Activated CD4-positive, alpha-beta T cell treated with anti-CD3 and anti-CD28 coated beads for 24 hours (primary cell): Measurements from ENCODE around the gene RABL2B.
A peak's percentile ranks its signal among the peaks of the same experiment; 100 is the strongest.
"Not testable (repeated sequence)": the region's sequence is repeated elsewhere in the genome, so short reads cannot be mapped to it uniquely, and the experiment has no call there.

ENCODE experiments used
- DNase-seq, 2 donors: peaks; one replicate each; pipeline ENCODE4 v3.0.0-alpha.2; 2020; ENCODE audit warnings: low read depth in 2 of 2

RABL2B gene

DNA sequence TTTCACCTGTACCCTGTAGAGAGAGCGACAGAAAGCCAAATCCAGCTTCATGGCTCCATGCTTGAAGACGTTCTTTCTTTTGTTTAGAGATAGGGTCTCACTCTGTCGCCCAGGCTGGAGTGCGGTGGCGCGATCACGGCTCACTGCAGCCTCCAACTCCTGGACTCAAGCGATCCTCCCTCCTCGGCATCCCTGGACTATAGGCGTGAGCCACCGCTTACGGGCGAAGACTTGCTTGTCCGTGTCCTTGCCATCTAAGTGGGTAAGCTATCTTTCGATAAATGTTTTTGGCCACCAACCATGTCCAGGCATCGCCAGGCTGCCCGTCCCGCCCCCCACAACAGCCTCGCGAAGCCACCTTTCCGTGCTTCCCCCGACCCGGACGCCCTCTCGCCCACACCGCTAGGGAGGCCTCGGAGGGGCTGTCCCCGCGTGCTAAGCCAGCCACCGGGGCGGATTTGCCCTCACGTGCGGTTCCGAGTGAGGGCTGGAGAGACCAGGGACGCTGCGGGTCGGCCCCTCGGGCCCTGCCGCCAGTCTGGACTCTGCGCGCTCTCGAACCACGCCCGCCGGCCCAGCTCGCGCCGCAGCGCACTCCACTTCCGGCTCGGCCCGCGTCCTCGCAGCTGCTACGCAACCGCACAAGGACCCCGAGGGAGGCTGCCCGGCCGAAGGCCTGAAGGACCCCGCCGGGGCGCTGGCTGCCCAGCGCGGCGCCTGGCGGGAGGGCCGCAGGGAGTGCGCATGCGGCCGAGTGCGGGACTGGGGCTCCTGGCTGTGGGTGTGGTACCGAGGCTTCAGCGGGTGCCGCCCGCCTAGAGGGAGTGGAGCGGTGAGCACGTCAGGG lies at the start of gene RABL2B:
Gene RABL2B (minus strand): TSS at position 604 of the 847 bp plus-strand sequence. CDS start 1,342 bp downstream, outside the sequence.
- peak; percentile 78 to 79 for DNase-seq

DNA sequence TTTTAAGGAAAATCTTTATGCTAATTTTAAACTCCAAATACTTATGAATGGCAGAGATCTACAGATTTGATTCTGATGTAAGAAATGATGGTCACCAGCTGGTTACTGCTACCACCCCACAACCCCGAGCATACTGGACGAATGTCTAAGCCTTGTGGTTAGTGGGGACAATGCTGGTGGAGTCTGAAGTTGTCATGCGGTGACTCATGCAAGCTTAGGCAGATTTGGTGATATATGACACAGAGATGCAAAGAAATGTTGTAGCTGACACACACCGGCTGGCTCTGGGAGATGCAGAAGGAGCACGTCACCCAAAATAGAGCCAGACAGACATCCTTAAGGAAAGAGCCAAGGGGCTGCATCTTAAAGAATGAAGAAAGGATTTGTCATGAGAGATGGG lies 3.5 kb upstream of the RABL2B start:
- DNase-seq, result not testable (repeated sequence)

GRCh38 chr22:50785289-50785688 lies 1.9 kb upstream of the RABL2B start:
- not testable (repeated sequence) for DNase-seq

GRCh38 chr22:50783880-50784276 lies 442 bp upstream of the RABL2B start:
- not testable (repeated sequence) for DNase-seq

DNA sequence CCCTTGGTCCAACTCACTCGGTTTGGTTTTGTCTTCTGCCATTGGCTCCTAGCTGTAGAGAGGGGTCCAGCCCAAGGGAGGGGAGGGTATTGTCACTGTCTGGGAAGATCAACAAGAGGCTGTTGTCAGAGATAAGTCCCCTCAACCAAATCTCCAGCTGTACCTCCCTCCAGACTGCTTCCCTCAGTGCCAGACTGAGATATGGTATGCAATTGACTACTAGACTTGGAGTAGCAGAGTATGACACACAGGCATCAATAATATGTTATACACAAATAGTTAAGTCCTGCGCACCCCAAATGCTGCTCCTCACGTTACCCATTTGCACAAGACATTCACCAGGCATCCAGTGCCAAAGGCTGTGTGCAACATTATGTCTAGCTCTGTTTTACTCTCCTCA lies 1.2 kb downstream of the RABL2B start:
- not testable (repeated sequence) for DNase-seq

DNA sequence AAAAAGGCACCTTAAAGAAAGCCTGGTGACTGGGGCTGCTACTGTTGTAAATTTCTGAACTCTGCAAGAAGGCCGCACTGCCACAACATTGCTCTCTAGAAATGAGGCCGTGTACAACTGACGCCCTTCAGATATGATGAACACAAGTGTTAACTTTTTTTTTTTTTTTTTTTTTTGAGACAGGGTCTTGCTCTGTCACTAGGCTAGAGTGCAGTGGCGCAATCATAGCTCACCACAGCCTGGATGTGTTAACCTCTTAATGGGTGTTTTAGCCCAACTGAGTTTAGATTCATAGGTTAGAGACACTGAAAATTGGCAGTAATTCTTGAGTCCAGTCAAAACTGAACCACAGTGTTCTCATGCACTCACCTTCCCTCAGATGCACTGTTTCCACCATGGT lies 3.2 kb downstream of the RABL2B start:
- DNase-seq, result not testable (repeated sequence)

DNA sequence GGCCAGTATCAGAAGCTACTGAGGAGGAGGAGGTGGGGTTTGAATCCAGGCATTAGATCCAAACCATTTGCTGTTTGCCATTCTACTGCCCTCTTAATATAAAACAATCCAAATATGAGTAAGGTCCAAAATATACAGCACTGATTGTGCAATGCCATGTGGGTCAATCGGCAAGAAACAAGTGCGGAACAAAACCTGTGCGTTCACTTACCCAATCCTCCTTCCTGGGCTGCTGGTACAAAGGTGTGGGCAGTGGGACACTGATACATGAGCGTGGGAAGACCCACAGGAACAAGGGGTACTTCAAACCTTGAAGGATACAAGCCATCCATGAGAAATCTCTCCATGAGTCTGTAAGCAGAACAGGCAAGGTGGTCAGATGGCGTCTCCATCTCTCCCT lies 5.8 kb downstream of the RABL2B start:
- not testable (repeated sequence) for DNase-seq

GRCh38 chr22:50775132-50775531 lies 8.3 kb downstream of the RABL2B start:
- DNase-seq, result not testable (repeated sequence)

DNA sequence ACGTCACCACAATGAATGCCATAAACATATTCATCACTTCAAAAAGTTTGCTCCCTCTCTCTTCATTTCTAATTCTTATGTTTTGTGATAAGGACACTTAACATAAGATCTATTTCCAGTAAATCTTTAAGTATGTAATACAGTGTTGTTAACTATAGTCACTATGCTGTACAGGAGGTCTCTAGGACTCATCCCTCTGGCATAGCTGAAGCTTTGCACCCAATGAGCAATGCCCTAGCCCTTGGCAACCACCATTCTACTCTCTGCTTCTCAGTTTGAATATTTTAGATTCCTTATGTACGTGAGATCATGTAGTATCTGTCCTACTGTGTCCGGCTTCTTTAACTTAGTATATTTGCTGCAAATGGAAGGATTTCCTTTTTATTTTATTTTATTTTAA lies 19.1 kb downstream of the RABL2B start:
- not testable (repeated sequence) for DNase-seq

GRCh38 chr22:50761829-50762228 lies 21.6 kb downstream of the RABL2B start:
- DNase-seq, result not testable (repeated sequence)

- DNase-seq, result not testable (repeated sequence)
These were observed 23.7 kb downstream of the RABL2B start for GRCh38 chr22:50759597-50760341.

DNA sequence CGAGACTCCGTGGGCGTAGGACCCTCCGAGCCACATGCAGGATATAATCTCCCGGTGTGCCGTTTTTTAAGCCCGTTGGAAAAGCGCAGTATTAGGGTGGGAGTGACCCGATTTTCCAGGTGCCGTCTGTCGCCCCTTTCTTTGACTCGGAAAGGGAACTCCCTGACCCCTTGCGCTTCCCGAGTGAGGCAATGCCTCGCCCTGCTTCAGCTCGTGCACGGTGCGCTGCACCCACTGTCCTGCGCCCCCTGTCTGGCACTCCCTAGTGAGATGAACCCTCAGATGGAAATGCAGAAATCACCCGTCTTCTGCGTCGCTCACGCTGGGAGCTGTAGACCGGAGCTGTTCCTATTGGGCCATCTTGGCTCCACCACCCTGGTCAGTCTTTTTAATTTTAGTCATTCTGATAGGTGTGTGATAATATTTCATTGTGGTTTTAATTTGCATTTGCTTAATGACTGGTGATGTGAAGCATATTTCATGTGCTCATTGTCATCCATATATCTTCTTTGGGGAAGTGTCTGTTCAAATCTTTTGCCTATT lies 26.4 kb downstream of the RABL2B start:
- DNase-seq, result peak; percentile 14 to 22

- DNase-seq, result not testable (repeated sequence)
These were observed 27.0 kb downstream of the RABL2B start for GRCh38 chr22:50756406-50756805.

- DNase-seq, result not testable (repeated sequence)
These were observed 28.2 kb downstream of the RABL2B start for GRCh38 chr22:50755251-50755650.

- not testable (repeated sequence) for DNase-seq
These were observed 33.9 kb downstream of the RABL2B start for GRCh38 chr22:50749302-50750074.

DNA sequence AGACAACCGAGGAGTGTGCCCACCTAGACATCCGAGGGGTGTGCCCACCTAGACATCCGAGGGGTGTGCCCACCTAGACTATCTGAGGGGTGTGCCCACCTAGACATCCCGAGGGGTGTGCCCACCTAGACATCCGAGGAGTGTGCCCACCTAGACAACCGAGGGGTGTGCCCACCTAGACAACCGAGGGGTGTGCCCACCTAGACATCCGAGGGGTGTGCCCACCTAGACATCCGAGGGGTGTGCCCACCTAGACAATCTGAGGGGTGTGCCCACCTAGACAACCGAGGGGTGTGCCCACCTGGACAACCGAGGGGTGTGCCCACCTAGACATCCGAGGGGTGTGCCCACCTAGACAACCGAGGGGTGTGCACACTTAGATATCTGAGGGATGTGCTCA lies 34.8 kb downstream of the RABL2B start:
- DNase-seq, result not testable (repeated sequence)

DNA sequence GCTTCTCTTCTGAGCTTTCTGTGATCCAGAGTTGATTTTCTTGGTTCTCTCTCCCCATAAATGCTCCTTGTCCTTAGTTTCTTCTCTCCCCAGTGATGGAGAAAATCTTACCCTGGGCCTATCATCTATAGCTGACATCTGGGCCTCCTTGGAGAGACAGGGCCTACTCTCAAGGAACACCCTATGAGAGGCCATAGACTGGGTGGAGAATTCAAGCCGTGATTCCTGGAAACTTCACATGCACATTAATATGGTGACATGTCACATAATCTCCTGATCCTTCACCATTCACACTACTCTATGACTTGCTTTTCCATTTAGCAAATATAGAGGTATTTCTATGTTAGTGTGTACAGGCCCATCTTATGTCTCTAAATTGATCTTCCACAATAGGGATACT lies 35.9 kb downstream of the RABL2B start:
- not testable (repeated sequence) for DNase-seq

DNA sequence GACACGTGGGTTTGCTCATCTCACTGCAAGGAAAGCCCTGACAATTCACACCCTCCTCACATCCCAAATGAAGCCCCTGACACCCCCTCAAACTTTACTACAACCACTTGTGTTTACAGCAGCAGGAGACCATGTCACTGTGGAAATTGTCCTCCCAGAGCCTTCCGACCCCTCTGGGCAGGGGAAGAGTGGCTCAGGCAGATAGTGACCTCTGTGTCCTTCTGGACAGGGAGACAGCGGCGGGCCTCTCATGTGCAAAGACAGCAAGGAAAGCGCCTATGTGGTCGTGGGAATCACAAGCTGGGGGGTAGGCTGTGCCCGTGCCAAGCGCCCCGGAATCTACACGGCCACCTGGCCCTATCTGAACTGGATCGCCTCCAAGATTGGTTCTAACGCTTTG lies 39.0 kb downstream of the RABL2B start:
- DNase-seq, result not testable (repeated sequence)

DNA sequence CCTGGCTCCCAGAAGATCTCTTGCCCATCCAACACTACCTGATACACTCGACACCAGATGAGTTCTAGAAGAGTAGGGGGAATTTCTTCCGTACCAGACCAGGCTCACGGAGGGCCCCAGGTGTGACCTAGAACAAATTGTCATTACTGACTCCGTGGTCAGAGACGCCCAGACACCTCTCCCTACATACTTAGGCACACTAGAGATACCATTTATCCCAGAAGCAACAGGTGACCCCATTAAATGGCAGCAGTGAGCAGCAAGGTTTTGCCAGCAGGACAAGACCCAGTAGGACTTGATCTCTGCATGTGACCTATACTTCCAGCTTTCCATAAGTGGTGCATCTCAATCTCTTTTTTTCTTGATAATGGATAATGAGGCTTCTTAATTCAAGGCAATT lies 42.7 kb downstream of the RABL2B start:
- not testable (repeated sequence) for DNase-seq

DNA sequence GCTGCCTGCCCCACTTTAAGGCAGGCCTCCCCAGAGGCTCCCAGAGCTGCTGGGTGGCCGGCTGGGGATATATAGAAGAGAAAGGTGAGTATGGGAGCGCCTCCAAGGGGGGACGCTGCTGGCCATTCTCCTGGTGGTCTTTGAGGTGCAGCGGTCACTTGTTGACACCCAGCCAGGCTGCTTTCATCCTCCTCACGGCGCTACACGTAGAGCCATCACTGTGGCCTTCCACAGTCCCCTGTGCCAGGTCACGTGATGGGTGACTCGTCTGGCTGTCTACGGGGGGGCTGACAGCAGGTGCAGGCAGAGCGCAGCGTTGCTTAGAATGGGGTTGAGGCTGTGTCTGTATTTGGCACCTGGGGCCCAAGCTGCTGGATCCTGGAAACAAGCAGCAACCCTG lies 43.5 kb downstream of the RABL2B start:
- DNase-seq, result no peak

GRCh38 chr22:50739279-50739691 lies 44.2 kb downstream of the RABL2B start:
- no peak for DNase-seq
